Measurements from ENCODE around the gene PTH1R.

DNA sequence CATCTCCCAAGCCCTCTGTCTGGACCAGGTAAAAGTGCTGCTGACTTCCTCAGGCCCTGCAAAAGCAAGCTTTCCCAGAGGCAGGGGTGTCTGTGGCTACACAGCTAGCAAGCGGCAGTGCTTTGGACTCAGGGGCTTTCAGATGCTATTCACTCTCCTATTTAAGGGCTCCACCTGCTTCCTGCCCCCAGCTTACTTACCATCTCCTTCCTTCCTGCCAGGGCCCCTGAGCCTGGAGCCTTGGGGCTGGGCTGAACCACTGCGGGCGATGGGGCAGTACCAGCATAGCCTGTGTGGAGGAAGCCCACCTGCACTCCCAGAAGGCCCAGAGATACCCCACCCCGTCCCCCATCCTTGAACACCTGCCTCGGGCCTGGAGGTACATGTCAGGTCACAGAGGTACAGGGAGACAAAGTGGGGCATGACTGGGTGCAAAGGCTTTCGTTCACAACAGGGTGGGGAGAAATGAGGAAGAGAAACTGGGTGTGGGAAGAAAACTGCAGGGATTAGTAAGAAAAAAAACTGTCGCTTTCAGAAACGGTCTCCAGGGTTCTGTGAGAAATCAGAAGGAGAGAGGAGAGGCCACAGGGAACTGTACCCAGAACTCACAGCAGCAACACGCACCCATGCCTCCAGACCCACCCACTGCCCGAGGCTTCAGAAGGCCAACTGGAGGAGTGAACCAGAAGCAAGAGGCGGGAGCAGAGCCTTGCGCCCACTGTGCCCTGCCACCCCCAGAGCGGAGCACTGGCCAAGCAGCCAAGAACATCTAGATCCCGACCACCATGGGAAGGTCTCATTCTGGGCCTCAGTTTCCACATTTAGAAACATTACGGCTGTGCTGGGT is 49.6 kb downstream of the PTH1R start:
- TF ChIP-seq, protein P1, sequence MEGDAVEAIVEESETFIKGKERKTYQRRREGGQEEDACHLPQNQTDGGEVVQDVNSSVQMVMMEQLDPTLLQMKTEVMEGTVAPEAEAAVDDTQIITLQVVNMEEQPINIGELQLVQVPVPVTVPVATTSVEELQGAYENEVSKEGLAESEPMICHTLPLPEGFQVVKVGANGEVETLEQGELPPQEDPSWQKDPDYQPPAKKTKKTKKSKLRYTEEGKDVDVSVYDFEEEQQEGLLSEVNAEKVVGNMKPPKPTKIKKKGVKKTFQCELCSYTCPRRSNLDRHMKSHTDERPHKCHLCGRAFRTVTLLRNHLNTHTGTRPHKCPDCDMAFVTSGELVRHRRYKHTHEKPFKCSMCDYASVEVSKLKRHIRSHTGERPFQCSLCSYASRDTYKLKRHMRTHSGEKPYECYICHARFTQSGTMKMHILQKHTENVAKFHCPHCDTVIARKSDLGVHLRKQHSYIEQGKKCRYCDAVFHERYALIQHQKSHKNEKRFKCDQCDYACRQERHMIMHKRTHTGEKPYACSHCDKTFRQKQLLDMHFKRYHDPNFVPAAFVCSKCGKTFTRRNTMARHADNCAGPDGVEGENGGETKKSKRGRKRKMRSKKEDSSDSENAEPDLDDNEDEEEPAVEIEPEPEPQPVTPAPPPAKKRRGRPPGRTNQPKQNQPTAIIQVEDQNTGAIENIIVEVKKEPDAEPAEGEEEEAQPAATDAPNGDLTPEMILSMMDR (IDR thresholded peaks at IDR 0.05): no peak
- no peak for TF ChIP-seq POLR2A (IDR thresholded peaks at IDR 0.05)

Data from heart left ventricle (tissue), 13 donors.